ENCODE measurements around the gene CCL26. TPM values are rescaled to one million over a fixed set of nuclear protein-coding genes. Genes with fewer than 3 reads are reported as not detected.
A peak's percentile ranks its signal among the peaks of the same experiment; 100 is the strongest.

The CCL26 gene
- total and polyA plus RNA-seq, 2 donors (not counting 3 experiments of a cell fraction or from before 2014, with no cell fraction given) = not detected

GRCh38 chr7:75738604-75738974 lies 33.4 kb downstream of the CCL26 start, which contains the start of gene HIP1:
Gene HIP1 (minus strand): TSS chr7:75738941. CDS start chr7:75738920, 21 bp downstream.
- peak within 1 kb of the TSS; percentile 97 for H3K4me2 ChIP-seq (ENCODE audit: insufficient read depth, low read length)
- TF ChIP-seq GATA2 (IDR thresholded peaks at IDR 0.05; ENCODE audit: insufficient read depth, insufficient read length, low read depth, low read length) (no peak), JUN (IDR thresholded peaks at IDR 0.05; ENCODE audit: borderline replicate concordance, insufficient read depth, insufficient read length, low read depth) (no peak), POLR2AphosphoS5 (IDR thresholded peaks at IDR 0.05; ENCODE audit: insufficient read depth, low read depth, low read length) (no peak), FOS (IDR thresholded peaks at IDR 0.05; ENCODE audit: borderline replicate concordance, insufficient read depth, low read length) (no peak), MYC (IDR thresholded peaks at IDR 0.05; ENCODE audit: low read depth, low read length) (no peak), MAX (IDR thresholded peaks at IDR 0.05; ENCODE audit: insufficient read depth, insufficient read length) (no peak), EZH2 (IDR thresholded peaks at IDR 0.05; ENCODE audit: borderline replicate concordance, low read depth, low read length, severe bottlenecking) (no peak), CTCF (IDR thresholded peaks at IDR 0.05; ENCODE audit: extremely low read depth in 1 of 2, insufficient read depth in 1 of 2, low read depth in 1 of 2, low read length in 2 of 2) (no peak), POLR2A (IDR thresholded peaks at IDR 0.05; ENCODE audit: low read depth, low read length) (no peak)
- H3K9me3 ChIP-seq (replicated peaks; ENCODE audit: control insufficient read depth, insufficient read depth, low read length) = no peaks in the 10 kb centered on the region
- no peaks in the 10 kb centered on the region for H4K20me1 ChIP-seq (replicated peaks; ENCODE audit: control insufficient read depth, extremely low read depth, insufficient read depth, low read length)
- no peak for FAIRE-seq
- DNase-seq (ENCODE audit: low read depth, low spot score) = no peak
- no peaks in the 10 kb centered on the region for H3K79me2 ChIP-seq (ENCODE audit: control insufficient read depth, insufficient read depth, low read length)
- H3K27ac ChIP-seq (ENCODE audit: insufficient read depth, low read depth, low read length) = peak within 1 kb of the TSS; percentile 55
- no peaks in the 10 kb centered on the region for H3K27me3 ChIP-seq (ENCODE audit: control insufficient read depth in 2 of 2, insufficient read depth in 2 of 2, low read length in 2 of 2)
- intact Hi-C loops (cut with micrococcal nuclease) (loop anchor here (2.0 kb wide), 3 partner anchors 68 to 140 kb away; no protein-coding TSS in a partner anchor), dilution Hi-C loops (cut with MboI; ENCODE audit: extremely low pct_ligation_motif_present, low sequenced_read_pairs) (no loop called here)
- no peaks in the 10 kb centered on the region for H3K9me1 ChIP-seq (replicated peaks; ENCODE audit: control insufficient read depth, extremely low read depth, insufficient read depth, low read length)
- H3K36me3 ChIP-seq (ENCODE audit: control insufficient read depth in 2 of 2, extremely low read depth in 1 of 2, insufficient read depth in 2 of 2, low read length in 2 of 2) = no peaks in the 10 kb centered on the region
- peak within 1 kb of the TSS; percentile 74 for H3K9ac ChIP-seq (replicated peaks; ENCODE audit: extremely low read depth, insufficient read depth, low read length)
- H3K4me3 ChIP-seq (replicated peaks in 1 of 3; ENCODE audit: insufficient read depth in 1 of 3, low read depth in 1 of 3, low read length in 3 of 3) = peak within 1 kb of the TSS; percentile 54 to 99 (median 91)
- POLR2A ChIA-PET = interaction anchor here (1.2 kb wide), 1 partner anchor 9 kb away, joined by 4 read pairs; no protein-coding TSS in a partner anchor
- CTCF ChIA-PET = interaction anchor here (0.7 to 2.6 kb wide), 5 partner anchors 18 to 282 kb away, joined by 3 to 12 read pairs (median 3); no protein-coding TSS in a partner anchor
- H2AFZ ChIP-seq (ENCODE audit: low read depth, low read length) = peak within 1 kb of the TSS; percentile 99
- BruUV-seq (replicated peaks) = no TSS peak
- H3K4me1 ChIP-seq (ENCODE audit: control insufficient read depth, extremely low read depth, insufficient read depth, low read length) = peaks cover 6% of the 10 kb centered on the region

Data from endothelial cell of umbilical vein (primary cell).